HG03095 (cell line): ENCODE data around the gene EIF3L.
A peak's percentile ranks its signal among the peaks of the same experiment; 100 is the strongest.

Source experiments
- ATAC-seq: cut with Tn5 transposase; IDR thresholded peaks from one replicate; pipeline ENCODE4 v1.9.1; 2021; ENCODE audit warnings: moderate library complexity; ENCODE audit not compliant: unreplicated experiment

EIF3L gene

GRCh38 chr22:37926358-37926757 lies 77.1 kb downstream of the EIF3L start:
- ATAC-seq = no peak

GRCh38 chr22:37926771-37927636 lies 77.8 kb downstream of the EIF3L start:
- ATAC-seq = no peak

- ATAC-seq = no peak
Measured at GRCh38 chr22:37927637-37927936, 78.4 kb downstream of the EIF3L start.

GRCh38 chr22:37929390-37929789 lies 80.2 kb downstream of the EIF3L start:
- no peak for ATAC-seq

- no peak for ATAC-seq
Measured at GRCh38 chr22:37930270-37930951, 81.2 kb downstream of the EIF3L start.

GRCh38 chr22:37930952-37931440 lies 81.8 kb downstream of the EIF3L start:
- ATAC-seq = no peak

- no peak for ATAC-seq
Measured at GRCh38 chr22:37931893-37932389, 82.7 kb downstream of the EIF3L start.

GRCh38 chr22:37932401-37932800 lies 83.2 kb downstream of the EIF3L start:
- ATAC-seq = no peak

GRCh38 chr22:37932821-37933578 lies 83.8 kb downstream of the EIF3L start:
- ATAC-seq = no peak

GRCh38 chr22:37933711-37934376 lies 84.6 kb downstream of the EIF3L start:
- ATAC-seq = peak; percentile 71
